HEK293 (cell line): Measurements from ENCODE around the gene STK16.

Experiments
- CTCF ChIP-seq: fragments of 450-650 bp; formaldehyde crosslinking; IDR thresholded peaks from 2 replicates; pipeline ENCODE4 v1.5.1; 2016; ENCODE audit warnings: missing biosample characterization, missing genetic modification characterization
- YY1 ChIP-seq: fragments of 450-650 bp; formaldehyde crosslinking; IDR thresholded peaks from 2 replicates; pipeline ENCODE4 v1.5.1; 2018; ENCODE audit warnings: missing biosample characterization, missing genetic modification characterization

- no peak for TF ChIP-seq CTCF (tag by site-specific recombination)
- TF ChIP-seq YY1 (tag by site-specific recombination) = no peak
Measured at GRCh38 chr2:219209236-219210195, 35.8 kb upstream of the STK16 start.
